ENCODE data around the gene CHTOP.

CHTOP gene

DNA sequence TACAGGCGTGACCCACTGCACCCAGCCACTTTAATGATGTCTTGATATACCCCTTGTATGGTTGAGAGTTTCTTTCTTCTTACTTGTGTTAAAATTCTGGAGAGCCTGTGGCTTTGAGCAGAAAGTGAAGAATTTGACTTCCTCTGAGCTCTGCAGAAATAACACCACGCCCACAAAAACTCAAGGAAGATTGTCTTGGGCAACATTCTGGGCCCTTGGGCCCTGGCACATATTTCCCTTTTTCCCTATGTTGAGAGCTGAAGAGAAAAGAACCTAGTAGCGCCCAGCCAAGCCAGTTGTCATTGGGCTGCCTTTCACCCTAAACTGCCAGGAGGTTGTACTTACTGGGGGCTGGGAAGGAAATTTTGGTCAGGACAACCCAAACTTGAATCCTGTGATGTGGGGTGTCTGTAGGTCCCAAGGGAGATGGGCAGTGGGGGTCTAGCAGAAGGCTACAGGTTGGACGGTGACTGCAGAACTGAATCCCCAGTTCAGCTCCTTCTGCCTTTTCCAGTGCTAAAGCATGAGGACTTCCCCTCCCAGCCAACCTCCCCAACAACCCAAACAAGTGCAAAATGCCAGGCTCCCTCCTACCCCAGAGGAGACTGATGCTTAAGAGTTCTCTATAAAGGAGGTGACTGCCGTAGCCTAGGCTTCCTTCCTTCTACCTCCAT lies 12.9 kb downstream of the CHTOP start (continued):
- TF ChIP-seq ZNF560 (tag by site-specific recombination; IDR thresholded peaks at IDR 0.05; ENCODE audit: borderline replicate concordance) (no peak), ZNF433 (tag by site-specific recombination; IDR thresholded peaks at IDR 0.05; ENCODE audit: low read depth) (no peak), ZSCAN23 (tag by site-specific recombination; IDR thresholded peaks at IDR 0.05) (no peak), ZNF776 (tag by site-specific recombination; IDR thresholded peaks at IDR 0.05; ENCODE audit: borderline replicate concordance) (no peak)
- TF ChIP-seq, protein P1, sequence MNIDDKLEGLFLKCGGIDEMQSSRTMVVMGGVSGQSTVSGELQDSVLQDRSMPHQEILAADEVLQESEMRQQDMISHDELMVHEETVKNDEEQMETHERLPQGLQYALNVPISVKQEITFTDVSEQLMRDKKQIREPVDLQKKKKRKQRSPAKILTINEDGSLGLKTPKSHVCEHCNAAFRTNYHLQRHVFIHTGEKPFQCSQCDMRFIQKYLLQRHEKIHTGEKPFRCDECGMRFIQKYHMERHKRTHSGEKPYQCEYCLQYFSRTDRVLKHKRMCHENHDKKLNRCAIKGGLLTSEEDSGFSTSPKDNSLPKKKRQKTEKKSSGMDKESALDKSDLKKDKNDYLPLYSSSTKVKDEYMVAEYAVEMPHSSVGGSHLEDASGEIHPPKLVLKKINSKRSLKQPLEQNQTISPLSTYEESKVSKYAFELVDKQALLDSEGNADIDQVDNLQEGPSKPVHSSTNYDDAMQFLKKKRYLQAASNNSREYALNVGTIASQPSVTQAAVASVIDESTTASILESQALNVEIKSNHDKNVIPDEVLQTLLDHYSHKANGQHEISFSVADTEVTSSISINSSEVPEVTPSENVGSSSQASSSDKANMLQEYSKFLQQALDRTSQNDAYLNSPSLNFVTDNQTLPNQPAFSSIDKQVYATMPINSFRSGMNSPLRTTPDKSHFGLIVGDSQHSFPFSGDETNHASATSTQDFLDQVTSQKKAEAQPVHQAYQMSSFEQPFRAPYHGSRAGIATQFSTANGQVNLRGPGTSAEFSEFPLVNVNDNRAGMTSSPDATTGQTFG (tag by site-specific recombination; IDR thresholded peaks at IDR 0.05; ENCODE audit: borderline replicate concordance), result no peak
- TF ChIP-seq, protein P2, sequence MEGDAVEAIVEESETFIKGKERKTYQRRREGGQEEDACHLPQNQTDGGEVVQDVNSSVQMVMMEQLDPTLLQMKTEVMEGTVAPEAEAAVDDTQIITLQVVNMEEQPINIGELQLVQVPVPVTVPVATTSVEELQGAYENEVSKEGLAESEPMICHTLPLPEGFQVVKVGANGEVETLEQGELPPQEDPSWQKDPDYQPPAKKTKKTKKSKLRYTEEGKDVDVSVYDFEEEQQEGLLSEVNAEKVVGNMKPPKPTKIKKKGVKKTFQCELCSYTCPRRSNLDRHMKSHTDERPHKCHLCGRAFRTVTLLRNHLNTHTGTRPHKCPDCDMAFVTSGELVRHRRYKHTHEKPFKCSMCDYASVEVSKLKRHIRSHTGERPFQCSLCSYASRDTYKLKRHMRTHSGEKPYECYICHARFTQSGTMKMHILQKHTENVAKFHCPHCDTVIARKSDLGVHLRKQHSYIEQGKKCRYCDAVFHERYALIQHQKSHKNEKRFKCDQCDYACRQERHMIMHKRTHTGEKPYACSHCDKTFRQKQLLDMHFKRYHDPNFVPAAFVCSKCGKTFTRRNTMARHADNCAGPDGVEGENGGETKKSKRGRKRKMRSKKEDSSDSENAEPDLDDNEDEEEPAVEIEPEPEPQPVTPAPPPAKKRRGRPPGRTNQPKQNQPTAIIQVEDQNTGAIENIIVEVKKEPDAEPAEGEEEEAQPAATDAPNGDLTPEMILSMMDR (tag by site-specific recombination; IDR thresholded peaks at IDR 0.05), result no peak

DNA sequence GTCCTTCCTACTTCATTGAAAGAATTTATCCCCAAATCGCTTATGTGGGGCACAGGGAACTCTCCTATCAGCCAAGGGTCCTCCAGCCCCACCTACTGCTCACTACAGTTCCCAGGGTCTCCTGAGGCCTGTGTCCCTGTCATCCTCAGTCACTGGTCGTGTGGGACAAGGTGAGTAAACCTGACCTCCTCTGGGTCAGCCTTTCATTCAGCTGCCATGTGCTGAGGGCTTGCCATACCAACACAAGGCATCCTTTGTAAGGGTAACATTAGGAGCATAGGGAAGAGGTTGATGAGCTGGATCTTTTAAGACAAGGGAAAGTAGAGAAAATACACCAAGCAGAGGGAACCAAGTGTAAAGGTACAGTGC lies 13.5 kb downstream of the CHTOP start:
- H3K9me3 ChIP-seq (ENCODE audit: control insufficient read depth, insufficient read depth, low read depth, low read length), result no peaks in the 10 kb centered on the region
- TF ChIP-seq ZNF350 (tag by site-specific recombination; IDR thresholded peaks at IDR 0.05), result no peak
- no peak overlapping the region for H3K4me3 ChIP-seq (ENCODE audit: low read depth, low read length)
- no peak overlapping the region for H3K27ac ChIP-seq (ENCODE audit: extremely low read depth, low read depth, low read length)
- POLR2A ChIA-PET, result interaction anchor here (0.6 to 3.6 kb wide), 9 partner anchors 9 to 331 kb away, joined by 3 to 25 read pairs (median 5); partner anchors contain the start of genes CHTOP, CREB3L4, S100A1 and S100A13
- peaks cover 30 to 51% of the 10 kb centered on the region in 2 experiments for H3K36me3 ChIP-seq (ENCODE audit: control insufficient read depth in 2 of 2, insufficient read depth in 1 of 2, low read length in 2 of 2)
- no peaks in the 10 kb centered on the region for H3K4me1 ChIP-seq (ENCODE audit: control insufficient read depth, insufficient read depth, low read length)
- CTCF ChIA-PET, result interaction anchor here (1.4 to 2.8 kb wide), 2 partner anchors 20 to 137 kb away, joined by 6 to 8 read pairs; partner anchors contain the start of gene S100A13

DNA sequence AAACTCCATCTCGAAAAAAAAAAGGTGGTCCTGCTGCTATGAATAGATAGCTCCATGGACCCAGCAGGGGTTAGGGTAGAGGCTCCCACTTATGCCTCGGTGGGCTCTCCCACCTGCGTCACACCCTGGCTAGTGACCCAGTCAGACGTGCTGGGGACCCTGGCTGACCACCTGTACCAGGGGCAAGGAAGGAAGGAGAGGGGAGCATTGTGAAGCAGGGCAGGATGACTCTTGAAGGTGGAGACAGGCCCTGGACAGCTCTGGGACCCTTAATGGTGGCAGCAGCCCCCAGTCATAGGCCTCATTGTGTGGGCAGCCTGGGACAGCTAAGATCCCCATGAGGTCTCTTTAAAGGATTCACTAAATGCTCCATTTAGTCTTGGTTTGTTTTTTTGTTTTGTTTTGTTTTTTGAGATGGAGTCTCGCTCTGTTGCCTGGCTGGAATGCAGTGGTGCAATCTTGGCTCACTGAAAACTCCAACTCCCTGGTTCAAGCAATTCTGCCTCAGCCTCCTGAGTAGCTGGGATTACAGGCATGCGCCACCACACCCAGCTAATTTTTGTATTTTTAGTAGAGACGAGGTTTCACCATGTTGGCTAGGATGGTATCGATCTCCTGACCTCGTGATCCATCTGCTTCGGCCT lies 14.3 kb downstream of the CHTOP start:
- H3K4me3 ChIP-seq (ENCODE audit: low read depth, low read length), result no peak overlapping the region
- H3K36me3 ChIP-seq (ENCODE audit: control insufficient read depth in 2 of 2, insufficient read depth in 1 of 2, low read length in 2 of 2), result peaks cover 23 to 44% of the 10 kb centered on the region in 2 experiments
- no peaks in the 10 kb centered on the region for H3K9me3 ChIP-seq (ENCODE audit: control insufficient read depth, insufficient read depth, low read depth, low read length)
- H3K27ac ChIP-seq (ENCODE audit: extremely low read depth, low read depth, low read length), result no peak overlapping the region
- TF ChIP-seq ZFHX2 (tag by site-specific recombination; conservative IDR thresholded peaks at IDR 0.05) (0 out of 2 replicates have a peak, but pooled peaks have one; percentile 8), ZNF548 (tag by site-specific recombination; IDR thresholded peaks at IDR 0.05) (no peak), ZBTB17 (tag by site-specific recombination; IDR thresholded peaks at IDR 0.05) (0 out of 2 replicates have a peak, but pooled peaks have one; percentile 32)
- TF ChIP-seq, protein P3, sequence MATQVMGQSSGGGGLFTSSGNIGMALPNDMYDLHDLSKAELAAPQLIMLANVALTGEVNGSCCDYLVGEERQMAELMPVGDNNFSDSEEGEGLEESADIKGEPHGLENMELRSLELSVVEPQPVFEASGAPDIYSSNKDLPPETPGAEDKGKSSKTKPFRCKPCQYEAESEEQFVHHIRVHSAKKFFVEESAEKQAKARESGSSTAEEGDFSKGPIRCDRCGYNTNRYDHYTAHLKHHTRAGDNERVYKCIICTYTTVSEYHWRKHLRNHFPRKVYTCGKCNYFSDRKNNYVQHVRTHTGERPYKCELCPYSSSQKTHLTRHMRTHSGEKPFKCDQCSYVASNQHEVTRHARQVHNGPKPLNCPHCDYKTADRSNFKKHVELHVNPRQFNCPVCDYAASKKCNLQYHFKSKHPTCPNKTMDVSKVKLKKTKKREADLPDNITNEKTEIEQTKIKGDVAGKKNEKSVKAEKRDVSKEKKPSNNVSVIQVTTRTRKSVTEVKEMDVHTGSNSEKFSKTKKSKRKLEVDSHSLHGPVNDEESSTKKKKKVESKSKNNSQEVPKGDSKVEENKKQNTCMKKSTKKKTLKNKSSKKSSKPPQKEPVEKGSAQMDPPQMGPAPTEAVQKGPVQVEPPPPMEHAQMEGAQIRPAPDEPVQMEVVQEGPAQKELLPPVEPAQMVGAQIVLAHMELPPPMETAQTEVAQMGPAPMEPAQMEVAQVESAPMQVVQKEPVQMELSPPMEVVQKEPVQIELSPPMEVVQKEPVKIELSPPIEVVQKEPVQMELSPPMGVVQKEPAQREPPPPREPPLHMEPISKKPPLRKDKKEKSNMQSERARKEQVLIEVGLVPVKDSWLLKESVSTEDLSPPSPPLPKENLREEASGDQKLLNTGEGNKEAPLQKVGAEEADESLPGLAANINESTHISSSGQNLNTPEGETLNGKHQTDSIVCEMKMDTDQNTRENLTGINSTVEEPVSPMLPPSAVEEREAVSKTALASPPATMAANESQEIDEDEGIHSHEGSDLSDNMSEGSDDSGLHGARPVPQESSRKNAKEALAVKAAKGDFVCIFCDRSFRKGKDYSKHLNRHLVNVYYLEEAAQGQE (tag by site-specific recombination; IDR thresholded peaks at IDR 0.05), result 0 out of 2 replicates have a peak, but pooled peaks have one; percentile 28
- no peaks in the 10 kb centered on the region for H3K4me1 ChIP-seq (ENCODE audit: control insufficient read depth, insufficient read depth, low read length)
- POLR2A ChIA-PET, result interaction anchor here (0.6 to 3.6 kb wide), 13 partner anchors 8 to 330 kb away, joined by 3 to 25 read pairs (median 5); partner anchors contain the start of genes CHTOP, CREB3L4, ILF2 and S100A1
- CTCF ChIA-PET, result interaction anchor here (1.0 to 2.8 kb wide), 3 partner anchors 21 to 137 kb away, joined by 3 to 8 read pairs (median 6); partner anchors contain the start of gene S100A13
